Smooth muscle cell (in vitro differentiated cells): Measurements from ENCODE around the gene LPIN2. TPM values are rescaled to one million over a fixed set of nuclear protein-coding genes. Genes with fewer than 3 reads are reported as not detected.

Experiments
- DNase-seq: peaks from one replicate; lab custom pipeline; 2025; ENCODE audit not compliant: unreplicated experiment; lab: John Stamatoyannopoulos, UW
- H2AFZ ChIP-seq: fragments of 200-600 bp; sonication (generic); 2 replicates; pipeline ENCODE4 v1.6.0; 2016; ENCODE audit warnings: antibody characterized with exemption, low read depth, mild to moderate bottlenecking
- H3F3A ChIP-seq: fragments of 200-600 bp; sonication (generic); 2 replicates; pipeline ENCODE4 v1.6.0; 2017; ENCODE audit warnings: antibody characterized with exemption, low read depth
- H3K27ac ChIP-seq: fragments of 200-600 bp; sonication (generic); 2 replicates; pipeline ENCODE4 v1.5.1; 2016; ENCODE audit warnings: low read depth, mild to moderate bottlenecking
- H3K27me3 ChIP-seq: fragments of 200-600 bp; sonication (generic); 2 replicates; pipeline ENCODE4 v1.6.1; 2016; ENCODE audit warnings: low read depth, mild to moderate bottlenecking
- H3K36me3 ChIP-seq: fragments of 200-600 bp; sonication (generic); 2 replicates; pipeline ENCODE4 v1.5.1; 2016; ENCODE audit warnings: low read depth
- H3K4me1 ChIP-seq: fragments of 200-600 bp; sonication (generic); 2 replicates; pipeline ENCODE4 v1.5.1; 2016; ENCODE audit warnings: low read depth
- H3K4me2 ChIP-seq: fragments of 200-600 bp; sonication (generic); 2 replicates; pipeline ENCODE4 v1.6.0; 2016; ENCODE audit warnings: mild to moderate bottlenecking
- H3K4me3 ChIP-seq: fragments of 200-600 bp; sonication (generic); 2 replicates; pipeline ENCODE4 v1.5.1; 2016; ENCODE audit warnings: mild to moderate bottlenecking
- H3K79me2 ChIP-seq: fragments of 200-600 bp; sonication (generic); 2 replicates; pipeline ENCODE4 v1.6.0; 2016; ENCODE audit warnings: low read depth, mild to moderate bottlenecking
- H3K9ac ChIP-seq: fragments of 200-600 bp; sonication (generic); 2 replicates; pipeline ENCODE4 v1.6.0; 2016; ENCODE audit warnings: low read depth
- H3K9me3 ChIP-seq: fragments of 200-600 bp; sonication (generic); replicated peaks from 2 replicates; pipeline ENCODE4 v1.5.1; 2016; ENCODE audit warnings: low read depth
- H4K20me1 ChIP-seq: fragments of 200-600 bp; sonication (generic); 2 replicates; pipeline ENCODE4 v1.6.0; 2016; ENCODE audit warnings: low read depth
- WGBS: methylation state at CpG from one replicate; pipeline ENCODE4 v1.1.7; 2016; ENCODE audit warnings: low lambda C conversion rate; 5-methylcytosine and 5-hydroxymethylcytosine counted together
- polyA plus RNA-seq: library from polyadenylated mRNA; unstranded; fragments of >200 nt; fragmentation: Nextera tagmentation; extraction: Ambion mirVana; gene quantifications from 2 replicates; pipeline ENCODE4 v1.2.1, GENCODE V29; 2016
- total RNA-seq: library from RNA; depleted of rRNA; stranded (reverse); fragments of >200 nt; gene quantifications from 2 replicates; pipeline ENCODE4 v1.2.3, GENCODE V29; 2014
- TF ChIP-seq, protein P1 (sequence below): fragments of 200-600 bp; sonication (generic); IDR thresholded peaks from 2 replicates; pipeline ENCODE4 v1.5.1; 2017; ENCODE audit warnings: borderline replicate concordance, mild to moderate bottlenecking, antibody characterized with exemption; ENCODE audit not compliant: insufficient read depth, poor library complexity, severe bottlenecking

Gene LPIN2
- total and polyA plus RNA-seq, 2 experiments from 2014 or later = 15.4 to 20.0 TPM

DNA sequence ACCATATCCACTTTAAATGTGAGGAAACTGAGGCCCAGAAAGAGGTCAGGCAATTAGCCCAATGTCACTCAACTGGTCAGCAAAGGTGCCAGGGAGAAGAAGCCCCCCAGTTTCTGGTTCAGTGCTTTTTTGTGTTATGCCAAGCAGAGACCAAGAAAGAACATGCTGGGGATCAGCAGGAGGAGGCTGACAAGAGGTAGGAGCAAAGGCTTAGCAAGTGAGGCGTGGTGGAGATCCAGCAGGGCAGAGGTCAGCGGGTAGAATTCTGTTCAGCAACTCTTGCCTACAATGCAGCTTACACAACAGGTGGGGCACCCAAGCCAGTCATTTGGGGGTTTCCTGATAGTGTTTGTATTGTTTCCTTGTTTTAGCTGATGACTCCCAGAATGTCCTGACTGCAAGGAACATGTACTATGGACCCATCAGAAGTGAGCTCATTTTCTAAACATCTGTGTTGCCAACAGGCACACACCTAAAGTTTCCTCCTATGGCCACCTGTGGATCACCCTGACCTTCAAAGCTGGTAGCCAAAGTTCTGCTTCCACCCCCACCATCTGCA, 28.2 kb downstream of the LPIN2 start:
- Histone ChIP-seq H3K27ac (no peak overlapping the region), H3K9me3 (no peaks in the 10 kb centered on the region), H3K9ac (no peak overlapping the region), H3K36me3 (no peaks in the 10 kb centered on the region), H3K4me1 (peaks cover 25% of the 10 kb centered on the region), H3K79me2 (peaks cover 37% of the 10 kb centered on the region), H2AFZ (no peak overlapping the region), H3K27me3 (no peaks in the 10 kb centered on the region), H3K4me2 (no peak overlapping the region), H3K4me3 (no peak overlapping the region), H4K20me1 (peaks cover 57% of the 10 kb centered on the region), H3F3A (no peaks in the 10 kb centered on the region)
- no peak for DNase-seq
- TF ChIP-seq, protein P1, sequence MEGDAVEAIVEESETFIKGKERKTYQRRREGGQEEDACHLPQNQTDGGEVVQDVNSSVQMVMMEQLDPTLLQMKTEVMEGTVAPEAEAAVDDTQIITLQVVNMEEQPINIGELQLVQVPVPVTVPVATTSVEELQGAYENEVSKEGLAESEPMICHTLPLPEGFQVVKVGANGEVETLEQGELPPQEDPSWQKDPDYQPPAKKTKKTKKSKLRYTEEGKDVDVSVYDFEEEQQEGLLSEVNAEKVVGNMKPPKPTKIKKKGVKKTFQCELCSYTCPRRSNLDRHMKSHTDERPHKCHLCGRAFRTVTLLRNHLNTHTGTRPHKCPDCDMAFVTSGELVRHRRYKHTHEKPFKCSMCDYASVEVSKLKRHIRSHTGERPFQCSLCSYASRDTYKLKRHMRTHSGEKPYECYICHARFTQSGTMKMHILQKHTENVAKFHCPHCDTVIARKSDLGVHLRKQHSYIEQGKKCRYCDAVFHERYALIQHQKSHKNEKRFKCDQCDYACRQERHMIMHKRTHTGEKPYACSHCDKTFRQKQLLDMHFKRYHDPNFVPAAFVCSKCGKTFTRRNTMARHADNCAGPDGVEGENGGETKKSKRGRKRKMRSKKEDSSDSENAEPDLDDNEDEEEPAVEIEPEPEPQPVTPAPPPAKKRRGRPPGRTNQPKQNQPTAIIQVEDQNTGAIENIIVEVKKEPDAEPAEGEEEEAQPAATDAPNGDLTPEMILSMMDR = no peak
- WGBS = 100% methylated on average over 2 of the region's 2 CpGs

DNA sequence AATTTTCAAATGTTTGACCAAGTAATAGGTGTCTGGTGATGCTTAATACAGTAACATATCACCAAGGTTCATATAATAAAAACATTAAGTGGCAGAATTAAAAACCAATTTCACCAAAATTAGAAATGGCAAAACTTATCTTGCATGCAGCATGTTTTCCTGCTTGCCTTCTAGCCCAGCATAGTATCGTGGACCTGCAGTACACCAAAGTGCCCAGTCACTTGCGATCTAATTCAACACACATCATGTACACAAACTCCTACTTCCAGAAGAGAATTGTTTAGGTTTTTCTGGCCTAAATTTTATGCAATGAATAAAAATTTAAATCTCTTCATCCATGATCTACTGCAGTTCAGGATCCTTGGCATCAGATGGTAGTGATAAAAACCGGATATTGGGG, 28.9 kb downstream of the LPIN2 start:
- Histone ChIP-seq H3K27ac (no peak overlapping the region), H2AFZ (no peak overlapping the region), H3K9me3 (no peaks in the 10 kb centered on the region), H3K9ac (no peak overlapping the region), H3F3A (no peaks in the 10 kb centered on the region), H3K4me1 (peaks cover 25% of the 10 kb centered on the region), H4K20me1 (peaks cover 58% of the 10 kb centered on the region), H3K27me3 (no peaks in the 10 kb centered on the region), H3K4me2 (no peak overlapping the region), H3K4me3 (no peak overlapping the region), H3K79me2 (peaks cover 34% of the 10 kb centered on the region), H3K36me3 (no peaks in the 10 kb centered on the region)
- 91% methylated on average over 3 of the region's 3 CpGs for WGBS
- TF ChIP-seq, protein P1 = no peak
- DNase-seq = no peak

DNA sequence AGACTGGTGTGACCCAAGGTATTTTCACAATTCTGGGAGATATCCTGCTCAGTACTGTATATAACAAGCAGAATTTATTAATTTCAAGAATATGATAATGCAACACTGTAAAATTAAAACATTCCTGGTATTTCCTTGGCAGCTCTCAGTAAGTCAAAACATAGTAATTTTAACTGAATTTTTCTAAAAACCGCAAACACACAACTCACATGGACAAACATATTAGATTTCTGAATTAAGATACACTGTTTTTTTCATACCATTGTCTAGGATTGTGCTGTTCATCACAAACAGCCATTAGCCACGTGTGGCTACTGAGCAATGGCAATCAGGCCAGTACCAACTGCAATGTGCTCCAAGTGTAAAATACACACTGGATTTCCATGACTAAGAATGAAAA, 29.6 kb downstream of the LPIN2 start:
- Histone ChIP-seq H3K4me3 (no peak overlapping the region), H3K36me3 (no peaks in the 10 kb centered on the region), H3K9me3 (no peaks in the 10 kb centered on the region), H2AFZ (no peak overlapping the region), H3K27me3 (no peaks in the 10 kb centered on the region), H3K27ac (no peak overlapping the region), H3K79me2 (peaks cover 32% of the 10 kb centered on the region), H3K4me1 (peaks cover 22% of the 10 kb centered on the region), H3K4me2 (no peak overlapping the region), H3K9ac (no peak overlapping the region), H4K20me1 (peaks cover 58% of the 10 kb centered on the region), H3F3A (peaks cover 2% of the 10 kb centered on the region)
- no peak for DNase-seq
- 95% methylated on average over 2 of the region's 2 CpGs for WGBS
- TF ChIP-seq, protein P1 = no peak
